HEK293T (cell line): Measurements from ENCODE around the gene FOXR1.

Experiments
- BHLHE40 ChIP-seq: fragments of 450-650 bp; IDR thresholded peaks from 2 replicates; pipeline ENCODE4 v1.6.1; 2016; ENCODE audit warnings: mild to moderate bottlenecking, moderate library complexity, borderline replicate concordance
- CTBP1 ChIP-seq: fragments of 450-650 bp; IDR thresholded peaks from 2 replicates; pipeline ENCODE4 v1.6.1; 2016; ENCODE audit warnings: borderline replicate concordance
- FOXA1 ChIP-seq: fragments of 450-650 bp; IDR thresholded peaks from 2 replicates; pipeline ENCODE4 v1.6.1; 2016; ENCODE audit warnings: mild to moderate bottlenecking
- L3MBTL2 ChIP-seq: fragments of 450-650 bp; conservative IDR thresholded peaks from 2 replicates; pipeline ENCODE4 v1.6.1; 2016; ENCODE audit warnings: mild to moderate bottlenecking
- NFRKB ChIP-seq: fragments of 450-650 bp; IDR thresholded peaks from 2 replicates; pipeline ENCODE4 v1.6.1; 2016; ENCODE audit warnings: mild to moderate bottlenecking, moderate library complexity
- PKNOX1 ChIP-seq: fragments of 450-650 bp; IDR thresholded peaks from 2 replicates; pipeline ENCODE4 v1.6.1; 2016
- SUZ12 ChIP-seq: fragments of 450-650 bp; IDR thresholded peaks from 2 replicates; pipeline ENCODE4 v1.6.1; 2016; ENCODE audit warnings: mild to moderate bottlenecking
- ZNF384 ChIP-seq: fragments of 450-650 bp; IDR thresholded peaks from 2 replicates; pipeline ENCODE4 v1.6.1; 2016

- TF ChIP-seq PKNOX1 (no peak), ZNF384 (no peak), L3MBTL2 (no peak), BHLHE40 (no peak), NFRKB (no peak), FOXA1 (no peak), CTBP1 (no peak), SUZ12 (no peak)
These were observed 35.1 kb downstream of the FOXR1 start for GRCh38 chr11:119006656-119007055.
